GM10248 (cell line): ENCODE data around the gene DNAH1.

Source experiments
- CTCF ChIA-PET: fragments of 300-600 bp; sonication (Branson Sonifier 250); formaldehyde crosslinking; extraction: SDS; loops from one replicate; lab custom pipeline; 2021; ENCODE audit warnings: antibody characterized with exemption; lab: Yijun Ruan, JAX
- POLR2A ChIA-PET: fragments of 350-650 bp; sonication (Branson Sonifier 250); formaldehyde crosslinking; extraction: SDS; loops from one replicate; lab custom pipeline; 2020; ENCODE audit warnings: antibody characterized with exemption; lab: Yijun Ruan, JAX
- DNase-seq: peaks from one replicate; pipeline ENCODE4 v3.0.0; 2012; ENCODE audit errors: extremely low spot score
- TF ChIP-seq, protein P1 (sequence below): IDR thresholded peaks from 2 replicates; pipeline ENCODE4 v1.5.1; 2012; ENCODE audit warnings: mild to moderate bottlenecking, low read depth; ENCODE audit errors: extremely low read depth, missing control alignments, control extremely low read depth

Gene DNAH1

DNA sequence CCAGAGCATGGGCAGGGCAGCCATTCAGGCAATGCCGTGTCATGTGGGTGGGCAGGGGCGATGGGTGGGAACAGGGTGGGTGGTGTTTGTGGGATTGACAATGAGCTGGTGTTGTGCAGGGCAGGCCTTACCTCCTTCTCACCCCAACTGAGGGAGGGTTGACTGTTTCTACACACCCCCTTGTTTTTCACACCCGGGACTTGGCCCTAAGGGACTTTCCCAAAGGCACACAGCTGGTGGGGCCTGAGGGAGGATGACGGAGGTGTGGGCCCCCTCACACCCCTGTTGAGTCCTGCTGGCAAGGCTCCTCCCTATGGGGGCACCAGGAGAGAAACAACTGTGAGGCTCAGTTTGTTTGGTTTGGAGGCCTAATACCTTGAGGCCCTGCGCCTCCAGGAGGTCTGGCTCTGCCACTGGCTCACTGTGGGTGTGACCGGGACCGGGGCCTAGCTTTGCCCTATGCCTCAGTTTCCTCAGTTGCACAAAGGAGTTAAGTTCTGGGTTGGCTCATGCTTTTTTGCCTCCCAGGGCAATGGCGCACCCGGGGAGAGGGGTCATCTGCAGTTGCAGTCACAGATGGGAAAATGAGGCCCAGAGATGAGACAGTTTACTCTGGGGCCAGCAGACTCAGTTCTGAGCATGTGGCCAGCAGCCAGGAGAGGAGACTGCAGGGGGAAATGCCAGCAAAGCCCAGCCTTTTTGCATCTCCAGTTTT lies 5.1 kb upstream of the DNAH1 start:
- ChIA-PET CTCF (interaction anchor here (1.2 to 2.9 kb wide), 6 partner anchors 11 to 117 kb away, joined by 3 to 13 read pairs (median 4); no protein-coding TSS in a partner anchor), POLR2A (interaction anchor here (0.6 kb wide), 1 partner anchor 68 kb away, joined by 5 read pairs; no protein-coding TSS in a partner anchor)
- DNase-seq: peak; percentile 87
- TF ChIP-seq, protein P1, sequence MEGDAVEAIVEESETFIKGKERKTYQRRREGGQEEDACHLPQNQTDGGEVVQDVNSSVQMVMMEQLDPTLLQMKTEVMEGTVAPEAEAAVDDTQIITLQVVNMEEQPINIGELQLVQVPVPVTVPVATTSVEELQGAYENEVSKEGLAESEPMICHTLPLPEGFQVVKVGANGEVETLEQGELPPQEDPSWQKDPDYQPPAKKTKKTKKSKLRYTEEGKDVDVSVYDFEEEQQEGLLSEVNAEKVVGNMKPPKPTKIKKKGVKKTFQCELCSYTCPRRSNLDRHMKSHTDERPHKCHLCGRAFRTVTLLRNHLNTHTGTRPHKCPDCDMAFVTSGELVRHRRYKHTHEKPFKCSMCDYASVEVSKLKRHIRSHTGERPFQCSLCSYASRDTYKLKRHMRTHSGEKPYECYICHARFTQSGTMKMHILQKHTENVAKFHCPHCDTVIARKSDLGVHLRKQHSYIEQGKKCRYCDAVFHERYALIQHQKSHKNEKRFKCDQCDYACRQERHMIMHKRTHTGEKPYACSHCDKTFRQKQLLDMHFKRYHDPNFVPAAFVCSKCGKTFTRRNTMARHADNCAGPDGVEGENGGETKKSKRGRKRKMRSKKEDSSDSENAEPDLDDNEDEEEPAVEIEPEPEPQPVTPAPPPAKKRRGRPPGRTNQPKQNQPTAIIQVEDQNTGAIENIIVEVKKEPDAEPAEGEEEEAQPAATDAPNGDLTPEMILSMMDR: no peak

DNA sequence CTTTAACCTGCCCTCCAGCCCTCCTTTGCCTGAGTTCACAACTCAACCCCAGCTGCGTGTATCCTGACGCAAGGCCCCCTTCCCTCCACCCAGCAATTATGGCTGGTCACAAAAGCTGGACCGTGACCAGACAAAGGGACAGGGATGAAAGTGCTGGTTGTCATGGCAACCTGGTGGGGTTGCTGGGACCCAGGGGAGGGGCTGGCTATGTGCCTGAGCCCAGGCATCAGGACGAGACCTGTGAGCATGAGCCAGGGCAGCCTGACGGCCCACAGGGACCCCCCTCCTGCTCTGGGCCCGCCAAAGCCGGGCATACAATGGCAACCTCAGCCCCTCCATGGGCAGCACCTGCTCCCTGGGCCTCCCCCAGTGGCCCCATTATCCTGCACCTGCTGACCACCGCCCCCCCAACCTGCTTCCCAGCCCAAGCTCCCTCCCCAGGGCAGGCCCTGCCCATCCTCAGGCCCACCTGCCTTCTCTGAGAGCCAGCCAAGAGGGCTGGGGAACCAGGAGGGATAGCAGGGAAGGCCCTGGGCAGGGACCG lies 4.5 kb upstream of the DNAH1 start:
- ChIA-PET POLR2A (no interaction called here), CTCF (interaction anchor here (1.2 to 2.9 kb wide), 5 partner anchors 12 to 116 kb away, joined by 3 to 13 read pairs (median 4); no protein-coding TSS in a partner anchor)
- TF ChIP-seq, protein P1: no peak
- no peak for DNase-seq

DNA sequence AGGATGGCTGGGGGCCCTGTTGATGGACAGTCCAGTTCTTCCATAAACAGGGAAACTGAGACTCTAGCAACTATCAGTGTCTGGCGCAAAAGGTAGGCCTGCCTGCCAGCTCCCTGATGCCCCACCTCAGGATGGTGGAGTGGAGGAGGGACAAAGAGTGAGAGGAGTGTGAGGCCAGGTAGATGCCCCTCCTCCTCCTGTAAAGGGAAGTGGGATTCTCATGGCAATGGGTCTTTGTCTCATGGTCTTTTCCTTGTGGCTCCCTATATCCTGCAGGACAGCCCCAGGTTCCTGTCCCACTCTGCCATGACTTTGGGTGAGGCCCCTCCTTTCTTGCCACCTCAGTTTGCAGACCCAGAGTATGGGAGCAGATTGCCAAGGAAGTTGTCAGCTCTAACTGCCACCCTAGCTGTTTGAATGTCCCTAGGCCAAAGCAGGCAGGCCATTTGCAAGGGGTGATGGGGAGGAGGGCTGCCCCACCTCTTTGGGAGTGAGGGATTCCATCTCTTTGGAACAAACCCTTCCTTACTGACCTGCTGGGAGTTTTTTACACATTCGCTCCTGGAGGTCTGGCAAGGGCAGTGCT lies 2.8 kb upstream of the DNAH1 start:
- POLR2A ChIA-PET: no interaction called here
- TF ChIP-seq, protein P1: no peak
- CTCF ChIA-PET: interaction anchor here (1.0 to 3.0 kb wide), 6 partner anchors 15 to 83 kb away, joined by 3 to 8 read pairs (median 6); no protein-coding TSS in a partner anchor
- DNase-seq: no peak

DNA sequence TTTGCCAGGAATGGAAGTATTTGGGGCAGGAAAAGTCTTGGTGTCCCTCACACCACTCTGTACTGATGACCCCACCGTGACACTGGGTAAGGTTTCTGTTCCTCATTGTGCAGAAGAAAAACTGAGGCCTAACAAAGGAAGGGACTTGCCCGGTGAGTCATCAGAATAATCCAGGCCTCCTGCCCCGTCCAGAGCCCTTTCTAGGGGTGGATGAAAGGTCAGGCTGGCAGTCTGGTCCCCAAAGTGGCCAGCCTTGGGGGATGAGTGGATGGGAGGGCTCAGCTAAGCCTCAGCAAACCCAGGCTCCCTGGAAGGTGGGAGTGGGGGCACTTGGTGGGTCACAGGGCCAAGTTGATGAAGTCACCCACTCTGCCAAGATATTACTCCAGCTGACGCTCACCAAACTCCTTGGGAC lies 2.3 kb upstream of the DNAH1 start:
- CTCF ChIA-PET: interaction anchor here (1.0 to 3.0 kb wide), 5 partner anchors 16 to 83 kb away, joined by 3 to 8 read pairs (median 4); no protein-coding TSS in a partner anchor
- POLR2A ChIA-PET: no interaction called here
- TF ChIP-seq, protein P1: no peak
- peak; percentile 89 for DNase-seq

DNA sequence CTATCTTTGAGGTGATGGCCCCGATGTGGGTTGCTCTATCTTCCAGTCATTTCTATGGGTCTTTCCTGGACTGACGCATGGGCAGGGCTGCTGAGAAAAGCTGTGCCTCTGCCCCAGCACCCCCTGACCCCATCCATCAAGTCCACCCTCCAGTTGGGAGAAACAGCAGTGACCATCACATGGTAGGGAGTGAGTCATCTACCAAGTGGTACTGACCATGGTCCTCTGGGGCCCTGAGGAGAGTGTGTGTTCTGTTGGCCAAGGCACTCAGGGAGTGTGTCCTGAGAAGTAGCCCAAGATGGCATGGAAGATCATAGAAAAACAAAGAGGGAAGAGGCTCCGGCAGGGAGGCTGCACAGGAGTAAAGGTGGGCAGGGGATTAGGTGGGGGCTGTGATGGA lies 1.6 kb upstream of the DNAH1 start:
- TF ChIP-seq, protein P1: no peak
- CTCF ChIA-PET: interaction anchor here (1.0 to 3.0 kb wide), 6 partner anchors 15 to 84 kb away, joined by 3 to 8 read pairs (median 4); no protein-coding TSS in a partner anchor
- DNase-seq: no peak
- POLR2A ChIA-PET: no interaction called here

DNA sequence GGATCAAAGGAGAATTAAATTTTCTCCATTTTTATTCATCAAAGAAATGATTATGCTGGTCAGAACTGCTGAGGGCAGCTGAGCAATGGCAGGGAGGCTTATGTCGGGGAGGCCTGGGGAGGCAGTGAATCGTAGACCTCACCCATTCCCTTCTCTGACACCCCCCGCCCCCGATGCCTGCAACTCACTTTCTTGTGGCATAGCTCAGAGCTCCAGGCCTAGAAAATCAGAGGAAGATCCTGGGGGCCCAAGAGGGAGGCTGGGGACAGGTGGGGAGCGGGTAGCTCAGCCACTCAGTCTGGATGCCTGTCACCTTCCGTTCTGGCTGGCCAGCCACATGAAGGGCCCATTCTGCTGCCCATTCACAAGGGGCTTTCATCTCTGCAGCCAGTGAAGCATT lies 1.1 kb upstream of the DNAH1 start:
- no peak for DNase-seq
- CTCF ChIA-PET: interaction anchor here (1.0 to 3.0 kb wide), 7 partner anchors 13 to 94 kb away, joined by 3 to 8 read pairs (median 4); no protein-coding TSS in a partner anchor
- TF ChIP-seq, protein P1: no peak
- POLR2A ChIA-PET: no interaction called here
